Fibroblast of upper back skin (primary cell): ENCODE results near the gene CLEC16A.
"Not testable (repeated sequence)": the region's sequence is repeated elsewhere in the genome, so short reads cannot be mapped to it uniquely, and the experiment has no call there.

Experiments
- DNase-seq: peaks from one replicate; pipeline ENCODE4 v3.0.0-alpha.2; 2013

Gene CLEC16A

DNA sequence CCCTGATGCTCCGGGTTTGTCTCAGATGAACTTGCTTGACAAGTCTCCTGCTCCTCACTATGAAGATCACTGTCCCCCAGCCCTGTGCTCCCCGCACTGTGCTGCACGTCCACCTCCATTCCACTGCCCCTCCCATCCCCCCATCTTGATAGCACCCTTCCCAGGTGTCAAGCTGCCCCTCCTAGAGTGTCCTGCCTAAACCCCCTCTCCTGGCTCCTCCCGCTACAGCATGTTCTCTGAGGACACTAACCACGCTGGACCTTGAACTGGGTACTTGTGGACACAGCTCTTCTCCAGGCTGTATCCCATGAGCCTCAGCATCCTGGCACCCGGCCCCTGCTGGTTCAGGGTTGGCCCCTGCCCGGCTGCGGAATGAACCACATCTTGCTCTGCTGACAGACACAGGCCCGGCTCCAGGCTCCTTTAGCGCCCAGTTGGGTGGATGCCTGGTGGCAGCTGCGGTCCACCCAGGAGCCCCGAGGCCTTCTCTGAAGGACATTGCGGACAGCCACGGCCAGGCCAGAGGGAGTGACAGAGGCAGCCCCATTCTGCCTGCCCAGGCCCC is 20.6 kb upstream of the CLEC16A start:
- DNase-seq, result no peak

DNA sequence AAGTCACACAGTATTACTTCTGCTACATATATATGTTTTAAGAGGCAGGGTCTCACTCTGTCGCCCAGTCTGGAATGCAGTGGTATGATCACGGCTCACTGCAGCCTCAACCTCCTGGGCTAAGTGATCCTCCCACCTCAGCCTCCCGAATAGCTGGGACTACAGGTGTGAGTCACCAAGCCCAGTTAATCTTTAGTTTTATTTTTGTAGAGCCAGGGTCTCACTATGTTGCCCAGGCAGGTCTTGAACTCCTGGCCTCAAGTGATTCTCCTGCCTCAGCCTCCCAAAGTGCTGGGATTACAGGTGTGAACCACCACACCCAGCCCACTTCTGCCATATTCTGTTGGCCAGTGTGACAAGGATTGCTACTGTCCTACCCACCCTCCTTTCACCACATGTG is 19.1 kb upstream of the CLEC16A start:
- not testable (repeated sequence) for DNase-seq

DNA sequence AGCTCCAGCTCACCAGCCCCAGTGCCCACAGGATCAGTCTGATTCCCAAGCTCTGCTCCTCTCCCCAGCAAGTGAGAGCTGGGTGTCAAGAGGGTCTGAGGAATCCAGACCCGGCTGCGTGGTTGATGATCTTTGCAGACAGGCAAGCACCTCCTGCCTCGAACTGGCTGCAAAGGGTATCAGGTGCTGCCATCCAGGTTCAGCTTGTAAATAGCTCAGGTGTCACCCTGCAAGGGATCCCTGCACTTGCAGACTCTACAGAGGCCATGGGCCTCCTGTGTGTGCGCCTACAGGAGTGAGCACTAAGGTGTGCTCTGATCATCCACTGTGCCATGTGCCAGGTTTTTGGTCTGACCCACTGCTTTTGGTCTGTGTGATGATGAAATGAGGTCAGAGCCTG is 18.3 kb upstream of the CLEC16A start:
- DNase-seq, result no peak

DNA sequence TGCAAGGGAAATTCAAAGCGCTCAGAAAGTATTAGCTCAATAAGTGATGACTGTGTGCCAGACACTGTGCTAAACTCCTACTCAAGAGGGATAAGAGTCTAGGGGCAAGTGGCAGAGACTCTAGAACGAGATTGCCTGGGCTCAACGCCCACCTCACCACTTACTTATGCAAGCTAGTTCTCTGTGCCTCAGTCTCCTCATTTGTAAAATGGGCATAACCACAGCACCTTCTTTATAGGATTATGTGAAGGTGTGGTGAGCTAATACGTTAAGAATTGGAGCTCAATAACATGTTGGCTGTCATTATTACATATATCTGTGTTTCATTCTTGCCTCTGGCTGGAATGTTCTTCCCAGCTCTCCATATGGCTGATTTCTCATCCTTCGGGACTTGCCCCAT is 17.5 kb upstream of the CLEC16A start:
- DNase-seq, result no peak

GRCh38 chr16:10927497-10928112 is 16.8 kb upstream of the CLEC16A start:
- DNase-seq, result no peak

DNA sequence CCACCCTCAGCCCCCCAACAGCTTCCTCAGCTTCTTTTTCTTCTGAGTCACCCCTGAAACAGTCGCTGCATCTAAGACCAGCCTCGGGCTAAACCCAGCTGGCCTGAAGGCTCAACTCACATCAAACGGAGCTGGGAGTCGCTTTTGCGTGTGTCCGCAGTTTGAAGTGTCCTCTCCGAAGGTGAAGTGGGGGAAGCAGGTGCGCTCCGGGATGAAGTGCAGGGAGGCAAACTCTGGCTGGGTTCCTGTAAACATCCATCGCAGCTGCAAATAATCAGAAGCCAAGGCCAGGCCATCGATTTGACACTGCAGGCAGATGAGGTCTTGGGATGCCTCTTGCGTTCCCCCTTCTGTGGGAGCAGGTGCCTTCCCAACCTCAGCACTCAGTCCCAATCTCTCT is 15.3 kb upstream of the CLEC16A start:
- not testable (repeated sequence) for DNase-seq

DNA sequence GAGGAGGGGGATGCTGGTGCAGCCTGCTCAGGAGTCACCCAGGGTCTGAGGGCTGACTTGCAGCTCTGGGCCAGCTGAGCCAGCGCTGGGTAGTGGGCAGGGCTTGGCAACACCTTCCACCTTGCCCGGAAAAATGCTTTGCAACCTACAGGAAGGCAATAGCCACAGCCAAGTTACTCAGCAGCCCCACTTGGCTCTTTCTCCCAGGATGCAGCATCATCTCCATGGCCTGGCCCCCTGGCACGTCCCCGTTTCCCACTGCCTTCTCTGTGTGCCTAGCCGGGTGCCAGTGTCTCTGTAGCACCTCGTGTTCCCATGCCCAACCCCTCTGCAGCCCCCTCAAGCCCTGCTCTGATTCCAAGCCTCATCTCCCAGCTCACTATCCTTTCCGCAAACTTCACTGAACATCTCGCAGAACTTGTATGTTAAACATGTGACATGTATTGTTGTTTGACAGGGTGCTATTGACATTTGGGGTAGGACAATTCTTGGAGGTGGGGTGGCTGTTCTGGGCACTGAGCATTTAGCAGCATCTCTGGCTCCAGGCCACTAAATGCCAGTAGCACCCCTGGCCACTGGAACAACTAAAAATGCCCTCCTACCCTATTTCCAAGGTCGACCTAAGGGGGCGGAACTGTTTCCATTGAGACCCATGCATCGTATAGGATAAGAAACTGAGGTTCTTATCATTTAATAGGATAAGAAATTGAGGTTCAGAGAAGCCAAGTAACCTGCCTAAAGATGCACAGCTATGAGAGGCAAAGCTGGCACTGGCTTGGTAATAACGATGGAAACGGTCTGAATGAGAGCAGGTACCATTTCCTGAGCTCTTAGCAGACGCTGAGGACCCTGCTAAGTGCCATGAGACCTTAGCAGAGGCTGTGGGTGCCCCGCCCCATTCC is 14.3 kb upstream of the CLEC16A start:
- DNase-seq, result no peak

- no peak for DNase-seq
These were observed 13.6 kb upstream of the CLEC16A start for GRCh38 chr16:10930755-10931093.

- no peak for DNase-seq
These were observed 13.2 kb upstream of the CLEC16A start for GRCh38 chr16:10931134-10931533.

GRCh38 chr16:10931977-10932632 is 12.3 kb upstream of the CLEC16A start:
- DNase-seq, result no peak

DNA sequence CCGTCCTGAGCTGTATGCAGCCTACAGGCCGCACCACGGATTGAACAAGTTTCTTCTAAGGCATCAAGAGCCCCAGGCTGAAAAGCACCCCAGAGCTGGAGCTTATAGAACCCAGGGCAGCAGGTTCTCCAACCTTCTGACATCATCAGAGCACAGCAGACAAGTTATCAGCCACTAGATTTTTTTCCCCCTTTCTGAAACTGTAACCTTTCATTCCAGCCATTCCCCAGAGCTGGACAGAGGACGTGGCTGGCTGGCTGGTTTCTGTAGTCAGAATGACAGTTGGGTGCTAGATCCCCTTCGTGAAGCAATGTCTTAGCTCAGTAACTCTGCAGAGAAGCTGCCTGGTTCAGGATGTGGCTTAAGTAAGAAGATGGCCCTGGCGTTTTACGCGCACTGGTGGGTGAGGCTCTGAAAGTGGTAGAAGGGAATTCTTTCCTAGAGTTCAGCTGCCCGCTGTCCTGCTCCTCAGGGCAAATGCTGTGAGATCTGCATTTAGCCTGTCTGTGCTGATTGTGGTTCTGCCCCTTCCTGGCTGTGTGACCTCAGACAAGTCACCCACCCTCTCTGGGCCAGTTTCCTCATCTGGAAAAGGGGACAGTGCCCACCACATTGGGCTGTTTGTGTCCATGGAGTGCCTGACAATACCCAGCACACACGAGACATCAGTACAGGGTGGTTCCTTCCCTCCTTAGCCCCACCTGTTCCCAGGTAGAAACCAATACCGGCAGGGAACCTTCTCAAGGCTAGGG is 11.2 kb upstream of the CLEC16A start:
- DNase-seq, result no peak

GRCh38 chr16:10933865-10934264 is 10.5 kb upstream of the CLEC16A start:
- no peak for DNase-seq

DNA sequence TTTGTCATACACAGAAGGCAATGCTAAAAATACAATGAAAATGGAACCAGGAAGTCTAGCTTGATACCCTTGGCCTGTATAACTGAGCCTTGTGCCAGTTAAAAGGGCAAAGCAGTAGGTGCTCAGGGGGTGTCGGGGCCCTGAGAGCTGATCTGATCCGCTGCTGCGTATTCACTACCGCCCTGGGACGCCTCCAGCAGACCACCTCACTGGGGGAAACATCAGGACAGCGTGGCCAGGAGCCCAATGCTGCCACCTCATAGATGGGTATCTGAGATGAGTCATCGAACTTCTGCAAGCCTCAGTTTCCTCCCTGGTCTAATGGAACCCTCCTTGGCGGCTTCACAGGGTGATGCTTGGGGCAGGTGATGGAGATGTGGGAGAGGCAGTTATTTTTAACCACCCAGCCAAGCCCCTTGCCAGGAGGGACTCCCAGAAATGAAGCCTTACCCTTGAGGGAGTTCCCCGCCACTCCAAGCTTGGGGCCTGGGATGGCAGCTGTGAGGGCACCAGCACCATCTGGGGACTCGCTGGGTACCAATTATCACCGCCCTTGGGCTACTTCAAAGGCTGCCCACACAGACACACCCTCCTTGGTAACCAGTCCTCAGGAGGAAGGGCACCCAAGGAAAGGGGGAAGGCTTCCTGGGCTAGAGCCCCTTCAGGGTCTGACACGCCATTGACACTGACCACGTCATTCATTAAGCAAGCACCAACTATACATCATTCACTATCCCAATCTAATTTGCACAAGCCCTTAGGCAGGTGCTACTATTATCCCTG is 9.8 kb upstream of the CLEC16A start:
- DNase-seq, result no peak

GRCh38 chr16:10935226-10935915 is 9.0 kb upstream of the CLEC16A start:
- DNase-seq, result no peak

DNA sequence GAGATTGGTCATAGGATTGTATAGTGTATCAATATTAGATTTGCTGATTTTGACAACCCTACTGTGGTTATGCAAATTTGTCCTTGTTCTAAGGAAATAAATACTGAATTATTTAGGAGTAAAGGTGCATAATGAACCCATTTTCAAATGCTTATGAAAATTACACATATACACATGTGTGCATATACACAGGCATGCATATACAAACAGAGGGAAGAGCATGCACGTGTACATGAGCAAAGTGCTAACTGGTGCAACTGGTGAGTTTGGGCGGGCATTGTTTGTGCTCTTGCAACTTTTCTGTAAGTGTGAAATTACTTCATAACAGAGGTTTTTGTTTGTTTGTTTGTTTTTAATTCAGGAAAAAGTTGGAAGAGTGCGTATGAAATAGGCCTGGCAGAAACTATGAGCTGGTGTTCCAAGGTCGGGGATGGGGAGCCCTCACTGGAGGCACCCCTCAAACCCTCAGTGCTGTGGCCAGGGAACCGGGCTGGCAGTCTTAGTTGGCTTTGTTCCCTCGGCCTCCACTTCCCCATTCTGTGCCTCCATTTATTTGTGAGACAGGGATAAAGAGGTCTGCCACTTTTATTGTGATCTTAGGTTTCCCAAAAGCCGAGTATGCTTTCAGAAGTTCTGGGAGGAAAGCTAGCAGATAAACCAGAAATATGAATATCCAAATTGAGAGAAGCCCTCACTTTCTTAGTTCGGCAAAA is 7.9 kb upstream of the CLEC16A start:
- no peak for DNase-seq

DNA sequence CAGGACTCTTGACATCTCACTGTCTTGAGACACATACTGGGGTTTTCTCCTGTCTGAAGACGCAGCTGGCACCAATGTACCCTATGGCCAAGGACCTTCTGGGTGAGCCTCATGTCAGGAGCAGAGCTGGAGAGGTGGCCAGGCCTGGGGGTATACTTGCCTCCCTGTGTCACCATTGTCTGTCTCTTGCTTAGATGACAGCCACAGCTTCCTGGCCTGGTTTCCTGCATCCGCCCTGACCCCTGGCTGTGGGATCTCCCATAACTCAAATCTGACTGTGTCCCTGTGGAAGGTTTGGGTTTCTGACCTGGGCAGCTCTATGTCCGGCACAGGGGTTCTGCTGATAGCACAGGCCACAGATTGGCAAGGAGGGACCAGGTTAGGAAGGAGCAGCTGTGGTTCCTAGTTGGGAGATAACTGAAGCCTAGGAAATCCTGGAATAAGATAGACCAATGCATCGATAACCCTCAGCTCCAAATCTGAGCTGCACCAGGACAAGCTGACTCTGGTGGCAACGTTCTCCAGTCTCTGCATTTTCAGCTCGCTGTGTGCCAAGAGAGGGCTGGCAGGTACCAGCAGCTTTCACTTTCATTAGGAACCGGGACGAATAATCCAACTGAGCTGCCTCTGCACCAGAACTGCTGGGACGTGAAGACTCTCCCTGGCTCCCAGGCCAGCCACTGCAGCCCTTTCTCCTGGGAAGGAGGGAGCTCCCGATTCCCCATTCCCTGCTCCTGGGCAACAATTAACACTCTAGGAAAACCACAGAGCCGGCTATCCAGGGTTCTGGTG is 7.1 kb upstream of the CLEC16A start:
- no peak for DNase-seq

- DNase-seq, result no peak
These were observed 6.0 kb upstream of the CLEC16A start for GRCh38 chr16:10938321-10938720.

DNA sequence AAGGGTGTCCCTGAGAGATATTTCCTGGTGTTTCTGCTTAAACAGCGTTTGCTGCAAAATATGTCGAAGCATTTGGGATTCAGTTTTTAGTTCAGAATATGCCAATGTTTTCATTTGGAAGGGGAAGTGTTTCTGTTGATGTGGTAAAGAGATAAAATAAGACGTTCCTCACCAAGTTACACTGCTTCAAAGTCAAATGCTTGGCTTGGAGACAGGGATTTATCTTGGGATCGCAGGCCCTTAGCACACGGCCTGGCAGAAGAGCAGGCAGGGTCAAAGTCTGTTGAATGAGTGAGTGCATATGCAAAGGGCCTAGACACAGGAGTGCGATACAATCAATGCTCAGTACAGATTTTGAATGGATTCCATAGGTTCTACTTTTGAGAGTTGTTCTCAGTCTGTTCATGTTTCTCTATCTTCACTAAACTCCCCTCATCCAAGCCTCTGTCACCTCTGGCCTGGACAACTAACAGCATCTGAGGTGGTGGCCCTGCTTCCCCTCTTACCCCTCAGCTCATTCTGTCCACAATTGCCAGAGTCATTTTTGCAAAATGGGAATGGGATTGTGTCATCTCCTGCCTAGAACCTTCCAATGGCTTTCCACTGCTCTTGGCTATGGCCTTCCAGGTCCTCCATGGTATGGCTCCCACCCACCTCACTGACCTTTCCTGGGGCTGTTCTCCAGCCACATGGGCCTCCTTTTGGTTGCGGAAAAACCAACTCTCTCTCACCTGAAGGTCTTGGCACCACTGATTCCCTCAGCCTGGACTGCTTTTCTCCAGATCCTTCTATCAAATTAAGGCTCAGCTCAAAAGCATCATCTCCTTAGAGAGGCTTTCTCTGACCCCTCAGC is 5.3 kb upstream of the CLEC16A start:
- no peak for DNase-seq

GRCh38 chr16:10939649-10940234 is 4.6 kb upstream of the CLEC16A start:
- DNase-seq, result no peak
